ENCODE measurements around the gene RPUSD1.
"Not testable (repeated sequence)": the region's sequence is repeated elsewhere in the genome, so short reads cannot be mapped to it uniquely, and the experiment has no call there.

The RPUSD1 gene

DNA sequence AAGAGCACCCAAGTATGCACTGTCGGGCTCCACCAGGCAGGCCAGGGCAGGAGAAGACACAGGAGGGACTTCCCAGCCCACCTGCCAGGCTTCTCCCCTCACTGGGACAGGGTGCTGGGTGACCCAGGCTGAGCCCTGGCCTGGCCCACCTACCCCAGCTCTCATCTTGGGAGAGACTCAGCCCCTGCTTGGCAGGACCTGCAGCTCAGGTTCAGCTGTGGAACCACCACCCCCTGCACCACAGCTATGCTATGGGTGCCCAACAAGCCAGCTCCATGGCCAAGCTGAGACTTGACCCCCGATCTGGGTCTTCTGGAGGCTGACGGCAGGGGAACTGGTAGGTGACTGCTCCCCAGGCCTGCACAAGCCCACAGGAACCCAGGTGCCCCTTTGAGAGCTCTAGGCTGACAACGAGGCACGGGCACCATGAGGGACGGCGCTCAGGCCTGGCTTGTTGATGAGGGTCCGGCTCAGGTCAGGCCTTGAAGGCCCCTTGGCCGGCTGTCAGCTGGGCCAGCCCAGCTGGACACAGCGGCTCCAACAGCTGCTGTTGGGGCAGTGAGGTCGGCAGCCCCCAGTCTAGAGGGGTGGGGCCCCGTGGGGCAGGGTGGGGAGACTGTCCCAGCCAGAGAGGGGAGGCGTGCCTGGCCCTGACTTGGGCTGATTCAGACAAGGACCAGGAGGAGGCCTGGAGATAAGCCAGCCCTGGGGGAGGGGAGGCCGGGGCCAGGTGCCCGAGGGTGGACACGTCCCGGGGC is 4.6 kb downstream of the RPUSD1 start:
- no peak for DNase-seq (ENCODE audit: low spot score)

DNA sequence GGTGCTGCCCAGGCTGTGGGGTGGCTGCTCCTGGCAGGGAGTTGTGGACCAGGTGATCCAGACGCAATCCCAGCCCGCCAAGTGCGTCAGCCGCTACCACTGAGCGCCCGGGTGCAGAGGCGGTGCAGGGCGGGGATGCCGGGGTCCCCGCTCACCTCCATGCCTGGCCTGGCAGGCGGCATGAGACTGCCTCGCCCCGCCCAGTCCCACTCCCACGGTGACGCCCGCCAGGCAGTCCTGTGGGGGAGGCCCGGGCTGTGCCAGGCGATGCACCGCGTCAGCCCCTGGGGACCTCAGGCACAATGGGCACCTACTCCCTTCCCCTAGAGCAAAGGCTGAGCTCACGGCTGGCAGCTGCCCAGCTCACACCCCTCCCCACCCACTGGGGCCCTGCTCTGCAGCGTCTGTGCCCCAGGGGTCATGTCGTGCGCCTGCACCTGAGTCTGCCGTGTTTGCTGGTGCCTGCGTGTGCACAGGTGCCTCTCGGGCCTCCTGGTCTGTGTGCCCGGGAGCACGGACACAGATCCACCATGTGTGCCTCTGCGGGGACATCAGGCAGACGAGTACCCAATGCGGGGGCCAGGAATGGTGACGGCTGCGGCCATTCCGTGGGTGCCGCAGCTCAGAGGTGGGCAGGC is 5.3 kb downstream of the RPUSD1 start:
- no peak for DNase-seq (ENCODE audit: low spot score)

DNA sequence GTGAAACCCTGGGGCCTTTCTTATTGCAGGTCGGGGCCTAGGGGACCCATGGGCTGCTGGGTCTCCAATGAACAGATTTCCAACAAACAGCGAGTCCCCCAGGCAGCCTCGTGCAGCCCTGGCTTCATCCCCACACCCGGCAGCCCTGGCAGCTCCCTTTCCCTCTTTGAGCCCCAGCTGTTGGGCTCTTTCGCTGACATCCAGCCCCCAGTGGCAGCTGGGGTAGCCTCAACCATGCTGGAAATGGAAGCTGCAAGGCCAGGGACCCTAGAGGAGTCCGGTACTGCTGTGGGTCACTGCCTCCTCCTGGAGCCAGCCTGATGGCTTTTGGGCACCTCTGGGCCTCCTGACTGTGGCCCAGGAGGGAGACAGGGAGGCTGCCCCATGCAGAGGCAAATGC is 5.9 kb downstream of the RPUSD1 start:
- DNase-seq (ENCODE audit: low spot score): no peak

DNA sequence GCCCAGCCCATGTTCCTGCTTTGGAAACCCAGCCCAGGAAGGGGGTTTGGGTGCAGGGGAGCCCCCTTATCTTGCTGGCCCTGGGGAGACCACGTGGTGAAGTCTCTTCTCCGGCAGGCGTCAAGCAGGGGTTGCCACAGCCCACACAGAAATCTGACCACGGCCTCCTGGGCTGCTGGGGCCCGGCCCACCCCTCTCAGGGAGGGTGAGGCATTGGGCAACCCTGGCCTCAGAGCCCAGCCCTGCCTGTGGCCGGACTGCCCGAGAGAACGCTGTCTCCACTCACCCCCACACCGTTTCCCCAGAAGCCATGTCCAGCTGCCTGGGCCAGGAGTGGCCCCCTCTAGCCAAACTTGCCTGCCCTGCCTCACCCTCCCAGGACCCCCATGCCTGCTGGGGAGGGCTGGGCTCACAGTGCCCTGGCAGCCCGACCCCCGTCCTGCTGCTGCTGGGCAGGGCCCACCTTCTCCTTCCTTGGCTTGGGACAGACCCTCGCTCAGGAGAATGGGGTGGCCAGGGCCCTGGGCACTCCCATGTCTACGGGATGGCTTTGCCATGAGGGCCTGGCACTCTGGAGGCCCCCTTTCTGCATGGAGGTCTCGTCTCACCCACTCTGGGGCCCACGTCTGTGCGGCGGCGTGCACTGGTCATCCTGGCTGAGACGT is 6.7 kb downstream of the RPUSD1 start:
- DNase-seq (ENCODE audit: low spot score): no peak

DNA sequence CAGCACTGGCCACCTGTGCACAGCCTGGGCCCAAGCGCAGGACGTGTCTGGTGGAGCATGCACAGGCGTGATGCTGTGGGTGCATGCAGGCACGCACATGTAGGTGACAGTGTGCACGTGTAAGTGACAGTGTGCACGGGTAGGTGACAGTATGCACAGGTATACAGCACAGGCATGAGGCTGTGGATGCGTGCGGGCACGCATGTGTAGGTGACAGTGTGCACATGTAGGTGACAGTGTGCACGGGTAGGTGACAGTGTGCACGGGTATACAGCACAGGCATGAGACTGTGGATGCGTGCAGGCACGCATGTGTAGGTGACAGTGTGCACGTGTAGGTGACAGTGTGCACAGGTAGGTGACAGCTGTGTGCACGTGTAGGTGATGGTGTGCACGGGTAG is 7.9 kb downstream of the RPUSD1 start:
- DNase-seq (ENCODE audit: low spot score): no peak

DNA sequence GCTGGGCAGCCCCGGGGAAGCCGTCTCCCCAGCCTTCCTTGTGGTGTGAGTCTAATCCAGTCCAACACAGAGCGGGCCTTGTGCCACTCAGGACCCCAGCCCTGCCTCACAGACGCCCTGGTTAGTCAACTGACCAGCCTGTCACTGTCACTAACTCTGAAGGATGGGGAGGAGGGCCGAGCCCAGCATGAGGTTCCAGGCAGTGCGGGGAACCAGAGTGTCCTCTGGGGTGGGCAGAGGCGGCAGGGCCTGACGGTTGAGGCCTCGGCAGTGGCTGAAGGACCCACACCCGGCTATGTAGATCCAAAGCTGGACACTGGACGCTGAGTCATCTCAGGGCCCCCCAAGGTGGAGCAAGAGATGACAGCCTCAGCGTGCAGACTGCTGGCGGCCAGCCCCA is 8.6 kb downstream of the RPUSD1 start:
- DNase-seq (ENCODE audit: low spot score): no peak

DNA sequence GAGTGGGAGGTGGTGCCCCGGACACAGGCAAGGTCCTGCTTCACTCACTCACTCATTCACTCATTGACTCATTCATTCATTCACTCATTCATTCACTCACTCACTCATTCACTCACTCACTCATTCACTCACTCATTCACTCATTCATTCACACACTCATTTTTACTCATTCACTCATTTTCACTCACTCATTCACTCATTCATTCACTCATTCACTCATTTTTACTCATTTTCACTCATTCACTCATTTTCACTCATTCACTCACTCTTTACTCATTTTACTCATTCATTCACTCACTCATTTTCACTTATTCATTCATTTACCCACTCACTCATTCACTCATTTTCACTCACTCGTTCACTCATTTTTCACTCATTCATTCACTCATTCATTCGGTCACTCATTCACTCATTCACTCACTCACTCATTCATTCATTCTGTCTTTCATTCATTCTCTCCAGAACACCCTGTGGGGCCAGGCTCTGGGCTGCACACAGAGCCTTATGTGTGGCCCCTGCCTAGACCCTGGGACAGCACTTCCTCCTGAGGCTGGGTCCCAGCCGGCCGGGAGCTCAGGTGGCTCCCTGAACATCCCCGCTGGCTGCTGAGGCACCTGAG is 9.2 kb downstream of the RPUSD1 start:
- no peak for DNase-seq (ENCODE audit: low spot score)

DNA sequence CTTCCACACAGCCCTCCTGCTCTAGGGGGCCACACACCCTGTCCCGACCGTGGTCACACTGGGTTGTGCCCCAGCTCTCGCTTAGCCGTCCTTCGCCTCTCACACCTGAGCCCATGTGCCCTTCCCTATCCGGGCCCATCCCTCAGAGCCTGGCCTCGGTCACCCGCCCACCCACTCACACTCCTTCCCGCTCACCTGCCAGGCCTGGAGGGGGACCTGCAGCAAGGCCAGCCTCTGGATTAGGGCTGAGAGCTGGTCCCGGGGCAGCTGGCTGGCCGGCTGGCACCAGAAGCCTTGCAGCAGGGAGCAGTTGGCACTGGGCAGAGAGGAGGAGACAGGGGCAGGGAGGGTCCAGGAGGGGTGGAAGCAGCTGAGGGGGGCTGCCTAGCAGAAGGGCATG is 9.7 kb downstream of the RPUSD1 start:
- DNase-seq (ENCODE audit: low spot score): no peak

DNA sequence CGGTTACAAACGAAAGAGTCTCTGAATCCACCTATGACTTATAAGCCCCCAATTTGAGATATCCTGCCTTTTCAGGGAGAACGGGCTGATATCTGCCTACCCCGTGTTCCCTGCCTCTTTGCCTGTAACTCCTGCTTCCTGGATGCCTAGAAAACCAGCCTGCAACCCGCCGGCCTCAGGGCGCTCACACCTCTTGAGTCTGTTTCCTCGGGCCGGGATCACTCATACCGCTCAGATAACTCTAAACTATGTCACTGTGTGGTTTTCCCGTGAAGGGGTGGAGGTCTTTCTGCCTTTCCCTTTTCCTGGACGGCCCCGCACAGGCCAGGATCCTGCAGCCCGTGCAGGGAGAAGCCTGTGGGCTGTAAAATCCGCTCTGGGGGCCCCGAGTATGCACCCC is 10.4 kb downstream of the RPUSD1 start:
- no peak for DNase-seq (ENCODE audit: low spot score)

DNA sequence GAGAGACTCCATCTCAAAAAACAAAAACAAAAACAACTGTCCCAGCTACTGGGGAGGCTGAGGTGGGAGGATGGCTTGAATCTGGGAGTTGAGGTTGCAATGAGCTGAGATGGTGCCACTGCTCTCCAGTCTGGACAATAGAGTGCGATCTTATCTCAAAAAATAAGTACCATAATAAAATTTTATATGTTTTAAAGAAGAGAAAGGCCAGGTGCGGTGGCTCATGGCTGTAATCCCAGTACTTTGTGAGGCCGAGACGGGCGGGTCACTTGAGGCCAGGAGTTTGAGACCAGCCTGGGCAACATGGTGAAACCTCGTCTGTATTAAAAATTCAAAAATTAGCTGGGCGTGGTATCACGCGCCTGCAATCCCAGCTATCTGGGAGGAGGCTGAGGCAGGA is 11.4 kb downstream of the RPUSD1 start:
- no peak for DNase-seq (ENCODE audit: low spot score)

DNA sequence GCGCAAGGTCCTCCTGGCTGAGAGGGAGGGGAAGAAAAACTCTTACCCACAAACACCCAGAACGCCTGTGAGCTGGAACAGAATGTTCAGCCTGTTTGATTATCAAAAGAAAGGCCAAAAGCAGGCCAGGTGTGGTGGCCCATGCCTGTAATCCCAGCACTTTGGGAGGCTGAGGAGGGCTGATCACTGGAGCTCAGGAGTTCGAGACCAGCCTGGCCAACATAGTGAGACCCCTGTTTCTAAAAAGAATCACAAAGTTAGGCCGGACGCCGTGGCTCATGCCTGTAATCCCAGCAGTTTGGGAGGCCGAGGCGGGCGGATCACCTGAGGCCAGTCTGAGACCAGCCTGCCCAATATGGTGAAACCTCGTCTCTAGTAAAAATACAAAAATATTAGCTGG is 11.9 kb downstream of the RPUSD1 start:
- not testable (repeated sequence) for DNase-seq (ENCODE audit: low spot score)

DNA sequence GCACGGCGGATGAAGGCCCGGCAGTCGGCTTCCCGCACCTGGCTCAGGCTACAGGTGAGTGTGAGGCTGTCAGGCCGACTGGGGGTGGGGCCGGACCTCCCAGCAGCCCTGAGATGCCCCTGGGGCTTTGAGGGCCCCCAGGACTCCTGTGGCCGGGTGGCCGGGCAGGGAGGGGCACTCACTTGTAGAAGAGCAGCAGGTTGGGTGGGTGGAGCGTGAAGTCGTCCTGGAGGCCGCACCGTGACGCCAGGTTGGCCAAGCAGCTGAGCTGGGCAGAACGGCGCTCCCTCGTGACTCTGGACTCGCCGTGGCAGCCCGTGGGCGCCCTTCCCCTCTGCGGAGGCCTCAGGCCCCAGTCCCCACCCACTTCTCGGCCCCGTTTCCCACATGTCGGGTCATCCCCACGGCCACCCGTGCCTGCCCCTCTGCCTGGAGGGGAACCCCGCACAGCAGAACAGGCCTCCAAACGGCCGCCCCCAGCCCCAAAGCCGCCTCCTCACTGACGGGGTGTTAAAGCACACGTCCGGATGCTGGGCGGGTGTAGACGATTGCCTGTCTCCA is 12.9 kb downstream of the RPUSD1 start:
- no peak for DNase-seq (ENCODE audit: low spot score)

DNA sequence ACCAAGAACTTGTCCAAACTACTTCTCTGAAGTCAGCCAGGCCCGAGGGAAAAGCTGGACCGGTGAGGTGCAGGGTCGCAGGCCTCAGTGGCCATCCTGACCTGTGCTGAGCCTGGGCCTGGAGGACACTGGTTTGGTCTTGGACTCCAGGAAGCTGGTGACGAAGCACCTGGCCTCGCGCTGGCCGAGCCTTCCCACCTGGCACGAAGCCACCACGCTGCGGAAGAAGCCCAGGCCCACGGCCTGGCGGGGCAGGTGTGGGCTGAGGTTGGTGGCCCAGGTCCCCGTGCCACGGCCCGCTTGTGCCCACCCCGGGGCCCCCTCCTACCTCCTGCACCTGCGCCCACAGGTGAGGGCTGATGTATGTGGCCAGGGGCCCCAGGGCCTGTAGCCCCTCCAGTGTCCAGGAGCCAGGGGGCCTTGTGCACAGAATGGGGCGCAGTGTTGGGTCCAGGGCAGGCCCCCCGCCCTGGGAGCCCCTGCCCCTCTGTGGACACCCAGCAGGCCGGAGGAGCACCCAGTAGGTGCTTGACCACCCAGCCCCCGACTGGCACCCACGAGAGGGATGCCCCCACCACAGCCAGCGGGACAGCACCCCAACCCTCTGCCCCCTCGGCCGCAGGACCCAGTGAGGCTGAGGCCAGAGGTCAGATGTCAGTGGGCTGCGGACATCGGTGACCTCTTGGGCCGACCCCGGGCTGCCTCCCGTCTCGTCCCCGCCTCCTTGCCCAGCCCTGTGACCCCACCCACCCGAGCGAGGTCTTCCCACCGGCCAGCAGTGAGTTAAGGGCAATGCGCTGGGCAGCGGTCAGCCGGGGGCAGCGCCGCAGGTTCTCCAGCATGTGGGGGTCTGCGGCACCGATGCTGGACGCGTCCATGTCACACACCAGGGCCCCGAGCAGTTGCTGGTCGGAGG is 13.8 kb downstream of the RPUSD1 start:
- no peak for DNase-seq (ENCODE audit: low spot score)

DNA sequence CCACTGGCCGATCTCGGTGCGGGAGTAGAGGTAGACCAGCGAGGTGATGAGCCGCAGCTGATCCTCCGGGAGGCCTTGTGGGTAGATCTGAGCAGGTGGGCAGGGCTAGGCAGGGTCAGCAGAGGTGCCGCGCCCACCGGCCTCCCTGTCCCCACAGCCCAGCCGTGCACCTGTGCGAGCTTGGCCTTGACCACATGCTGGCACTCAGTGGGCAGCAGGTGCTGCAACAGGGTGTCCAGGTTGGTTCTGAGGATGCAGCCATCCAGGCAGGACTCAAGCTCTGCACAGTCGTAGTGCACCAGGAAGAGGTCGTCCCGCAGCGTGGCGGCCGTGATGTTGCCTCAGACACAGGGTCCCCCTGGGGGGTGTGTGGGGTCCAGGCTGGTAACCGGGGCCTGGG is 15.2 kb downstream of the RPUSD1 start:
- DNase-seq (ENCODE audit: low spot score): no peak

DNA sequence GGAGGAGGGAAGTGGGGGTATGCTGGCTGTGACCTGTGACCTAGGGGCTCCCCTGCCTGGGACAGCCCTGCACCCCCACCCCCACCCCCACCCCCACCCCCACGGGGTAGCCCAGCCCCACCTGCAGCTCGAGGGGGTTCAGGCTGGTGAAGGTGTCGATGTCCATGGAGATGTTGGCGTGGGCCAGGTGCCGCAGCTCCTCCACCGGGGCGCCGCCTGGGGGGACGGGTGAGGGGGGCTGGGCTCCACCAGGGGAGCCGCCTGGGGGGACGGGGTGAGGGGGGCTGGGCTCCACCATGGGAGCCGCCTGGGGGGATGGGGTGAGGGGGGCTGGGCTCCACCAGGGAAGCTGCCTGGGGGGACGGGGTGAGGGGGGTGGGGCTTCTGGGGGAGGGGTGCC is 17.8 kb downstream of the RPUSD1 start:
- DNase-seq (ENCODE audit: low spot score): no peak

DNA sequence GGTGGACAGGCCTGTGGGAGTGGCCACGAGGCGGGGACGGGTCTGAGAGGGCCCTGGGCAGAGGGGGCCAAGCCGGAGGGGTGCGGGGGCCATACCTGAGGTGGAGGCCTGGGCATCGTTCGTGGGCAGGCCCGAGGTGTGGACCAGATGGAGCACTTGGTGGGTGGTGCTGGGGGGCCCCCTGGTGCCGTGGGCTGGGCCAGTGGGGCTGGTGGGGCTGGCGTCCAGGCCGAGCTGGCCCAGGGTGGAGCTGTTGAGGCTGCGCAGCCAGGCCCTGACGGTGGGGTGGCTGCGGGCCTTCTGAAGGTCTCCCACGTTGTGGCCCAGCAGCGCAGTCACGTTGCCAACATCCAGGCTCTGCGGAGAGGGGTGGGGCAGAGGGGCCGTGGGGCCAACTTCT is 18.2 kb downstream of the RPUSD1 start:
- DNase-seq (ENCODE audit: low spot score): no peak

DNA sequence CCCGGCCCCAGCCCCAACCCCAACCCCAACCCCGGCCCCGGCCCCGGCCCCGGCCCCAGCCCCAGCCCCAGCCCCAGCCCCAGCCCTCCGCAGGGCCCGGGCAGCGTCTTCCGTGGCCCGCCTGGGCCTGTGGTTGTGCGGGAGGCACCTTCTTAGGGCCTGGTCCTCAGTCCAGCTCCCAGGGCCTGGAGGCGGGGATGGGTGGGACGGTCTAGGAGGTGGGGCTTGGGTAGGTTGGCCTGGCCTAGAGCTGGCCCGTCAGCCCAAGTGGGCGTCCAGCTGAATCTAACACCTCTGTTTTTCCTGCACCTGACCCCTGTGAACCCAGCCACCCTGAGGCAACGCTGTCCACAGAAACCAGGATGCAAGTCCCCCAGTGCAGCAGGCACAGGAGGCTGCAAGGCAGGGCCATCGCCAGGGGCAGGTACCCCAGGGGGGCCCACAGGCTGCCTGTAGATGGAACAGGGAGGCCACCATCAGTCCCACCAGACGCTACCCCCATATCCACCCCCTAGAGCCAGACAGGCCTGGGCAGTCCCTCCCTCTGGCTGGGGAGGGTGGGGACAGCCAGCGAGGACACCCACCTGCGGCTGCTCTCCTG is 18.9 kb downstream of the RPUSD1 start:
- DNase-seq (ENCODE audit: low spot score): no peak

DNA sequence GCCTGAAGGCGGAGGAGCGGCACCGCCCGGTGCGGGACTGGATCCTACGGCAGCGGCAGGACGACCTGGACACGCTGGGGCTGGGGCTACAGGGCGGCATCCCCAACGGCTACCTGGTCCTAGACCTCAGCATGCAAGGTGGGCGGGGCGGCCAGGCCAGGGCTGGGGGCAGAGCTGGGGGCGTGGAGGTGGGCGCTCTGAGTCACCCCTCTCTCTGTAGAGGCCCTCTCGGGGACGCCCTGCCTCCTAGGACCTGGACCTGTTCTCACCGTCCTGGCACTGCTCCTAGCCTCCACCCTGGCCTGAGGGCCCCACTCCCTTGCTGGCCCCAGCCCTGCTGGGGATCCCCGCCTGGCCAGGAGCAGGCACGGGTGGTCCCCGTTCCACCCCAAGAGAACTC is 19.8 kb downstream of the RPUSD1 start:
- no peak for DNase-seq (ENCODE audit: low spot score)

DNA sequence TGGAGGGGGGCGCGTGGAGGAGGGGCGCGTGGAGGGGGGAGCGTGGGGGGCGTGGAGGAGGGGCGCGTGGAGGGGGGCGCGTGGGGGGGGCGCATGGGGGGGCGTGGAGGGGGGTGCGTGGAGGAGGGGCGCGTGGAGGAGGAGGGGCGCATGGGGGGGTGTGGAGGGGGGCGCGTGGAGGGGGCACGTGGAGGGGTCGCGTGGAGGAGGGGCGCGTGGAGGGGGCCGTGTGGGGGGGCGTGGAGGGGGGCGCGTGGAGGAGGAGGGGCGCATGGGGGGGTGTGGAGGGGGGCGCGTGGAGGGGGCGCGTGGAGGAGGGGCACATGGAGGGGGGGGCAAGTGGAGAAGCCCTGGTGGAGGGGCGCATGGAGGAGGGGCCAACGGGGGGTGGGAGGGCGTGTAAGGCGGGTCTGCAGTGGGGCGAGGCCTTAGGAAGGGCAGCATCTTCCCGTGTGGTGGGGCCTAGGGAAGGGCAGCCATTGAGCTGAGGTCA is 20.4 kb downstream of the RPUSD1 start:
- no peak for DNase-seq (ENCODE audit: low spot score)

DNA sequence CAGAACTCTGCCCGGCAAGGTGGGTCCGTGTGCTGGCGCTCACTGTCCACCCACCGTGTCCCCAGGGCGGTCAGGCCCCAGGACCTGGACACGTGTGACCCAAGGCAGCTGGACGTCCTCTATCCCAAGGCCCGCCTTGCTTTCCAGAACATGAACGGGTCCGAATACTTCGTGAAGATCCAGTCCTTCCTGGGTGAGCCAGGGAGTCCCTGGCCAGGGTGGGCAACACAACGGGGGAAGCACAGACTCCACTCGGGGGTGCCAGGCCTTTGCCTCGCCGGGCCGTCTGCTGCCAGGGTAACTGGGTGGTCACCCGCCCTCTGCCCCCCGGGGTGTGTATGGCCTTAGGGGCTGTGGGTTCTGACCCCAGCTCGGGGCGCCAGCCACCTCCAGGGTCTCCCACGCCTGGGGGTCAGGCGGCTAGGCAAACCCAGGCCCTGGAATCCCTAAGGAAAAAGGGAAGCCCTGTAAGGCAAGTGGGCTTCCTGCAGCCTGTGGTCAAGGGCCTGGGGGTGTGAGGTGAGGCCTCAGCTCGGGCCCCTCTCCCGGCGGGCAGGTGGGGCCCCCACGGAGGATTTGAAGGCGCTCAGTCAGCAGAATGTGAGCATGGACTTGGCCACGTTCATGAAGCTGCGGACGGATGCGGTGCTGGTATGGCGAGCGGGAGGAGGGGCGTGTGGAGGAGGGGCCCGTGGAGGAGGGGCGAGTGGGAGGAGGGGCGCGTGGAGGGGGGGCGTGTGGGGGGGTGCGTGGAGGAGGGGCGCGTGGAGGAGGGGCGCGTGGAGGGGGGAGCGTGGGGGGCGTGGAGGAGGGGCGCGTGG is 21.2 kb downstream of the RPUSD1 start:
- no peak for DNase-seq (ENCODE audit: low spot score)

Data from LoVo (cell line).